ENCODE results near the gene COX6A2. TPM values are rescaled to one million over a fixed set of nuclear protein-coding genes. Genes with fewer than 3 reads are reported as not detected.

COX6A2 gene
- total and polyA plus RNA-seq, 2 donors (not counting 1 experiment from before 2014, with no cell fraction given), result not detected

DNA sequence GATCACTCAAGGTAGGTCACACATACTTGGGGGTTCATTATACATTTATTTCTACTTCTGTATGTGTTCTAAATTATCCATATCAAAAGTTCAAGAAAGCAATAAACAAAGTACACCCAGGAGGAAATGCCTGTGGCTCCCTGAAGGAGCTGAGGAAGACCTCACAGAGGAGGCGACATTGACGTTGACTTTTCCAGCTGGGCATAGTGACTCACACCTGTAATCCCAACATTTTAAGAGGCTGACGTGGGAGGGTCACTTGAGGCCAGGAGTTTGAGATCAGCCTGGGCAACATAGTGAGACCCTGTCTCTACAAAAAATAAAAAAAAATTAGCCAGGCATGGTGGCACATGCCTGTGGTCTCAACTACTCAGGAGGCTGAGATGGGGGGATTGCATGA is 18.7 kb downstream of the COX6A2 start:
- Histone ChIP-seq H3K36me3 (ENCODE audit: control insufficient read depth, insufficient read depth, low read length) (no peaks in the 10 kb centered on the region), H3K9me3 (ENCODE audit: control insufficient read depth, insufficient read depth, low read depth, low read length) (no peaks in the 10 kb centered on the region), H3K9ac (ENCODE audit: insufficient read depth, low read length) (no peak overlapping the region), H3K4me2 (ENCODE audit: extremely low read depth, insufficient read depth, low read length) (no peak overlapping the region), H3K27me3 (ENCODE audit: control insufficient read depth, insufficient read depth, low read length) (no peaks in the 10 kb centered on the region), H2AFZ (ENCODE audit: low read length) (no peak overlapping the region), H3K79me2 (ENCODE audit: control insufficient read depth, insufficient read depth, low read length) (no peaks in the 10 kb centered on the region), H3K27ac (ENCODE audit: insufficient read depth, low read length) (no peak overlapping the region), H3K4me3 (replicated peaks in 1 of 4; ENCODE audit: control extremely low read depth in 1 of 4, insufficient read depth in 1 of 4, low read depth in 3 of 4, low read length in 4 of 4) (no peak overlapping the region), H3K4me1 (ENCODE audit: control insufficient read depth, extremely low read depth, insufficient read depth, low read length) (no peaks in the 10 kb centered on the region), H4K20me1 (ENCODE audit: control insufficient read depth, extremely low read depth, insufficient read depth, low read length) (no peaks in the 10 kb centered on the region)
- no peak for TF ChIP-seq EZH2 (IDR thresholded peaks at IDR 0.05; ENCODE audit: low read length, missing control alignments)
- TF ChIP-seq, protein P1, sequence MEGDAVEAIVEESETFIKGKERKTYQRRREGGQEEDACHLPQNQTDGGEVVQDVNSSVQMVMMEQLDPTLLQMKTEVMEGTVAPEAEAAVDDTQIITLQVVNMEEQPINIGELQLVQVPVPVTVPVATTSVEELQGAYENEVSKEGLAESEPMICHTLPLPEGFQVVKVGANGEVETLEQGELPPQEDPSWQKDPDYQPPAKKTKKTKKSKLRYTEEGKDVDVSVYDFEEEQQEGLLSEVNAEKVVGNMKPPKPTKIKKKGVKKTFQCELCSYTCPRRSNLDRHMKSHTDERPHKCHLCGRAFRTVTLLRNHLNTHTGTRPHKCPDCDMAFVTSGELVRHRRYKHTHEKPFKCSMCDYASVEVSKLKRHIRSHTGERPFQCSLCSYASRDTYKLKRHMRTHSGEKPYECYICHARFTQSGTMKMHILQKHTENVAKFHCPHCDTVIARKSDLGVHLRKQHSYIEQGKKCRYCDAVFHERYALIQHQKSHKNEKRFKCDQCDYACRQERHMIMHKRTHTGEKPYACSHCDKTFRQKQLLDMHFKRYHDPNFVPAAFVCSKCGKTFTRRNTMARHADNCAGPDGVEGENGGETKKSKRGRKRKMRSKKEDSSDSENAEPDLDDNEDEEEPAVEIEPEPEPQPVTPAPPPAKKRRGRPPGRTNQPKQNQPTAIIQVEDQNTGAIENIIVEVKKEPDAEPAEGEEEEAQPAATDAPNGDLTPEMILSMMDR (conservative IDR thresholded peaks at IDR 0.05 in 1 of 2, IDR thresholded peaks at IDR 0.05 in 1 of 2; ENCODE audit: low read depth in 1 of 2, low read length in 2 of 2), result no peak
- peak; percentile 2 to 35 for DNase-seq (ENCODE audit: low read depth in 2 of 2)

DNA sequence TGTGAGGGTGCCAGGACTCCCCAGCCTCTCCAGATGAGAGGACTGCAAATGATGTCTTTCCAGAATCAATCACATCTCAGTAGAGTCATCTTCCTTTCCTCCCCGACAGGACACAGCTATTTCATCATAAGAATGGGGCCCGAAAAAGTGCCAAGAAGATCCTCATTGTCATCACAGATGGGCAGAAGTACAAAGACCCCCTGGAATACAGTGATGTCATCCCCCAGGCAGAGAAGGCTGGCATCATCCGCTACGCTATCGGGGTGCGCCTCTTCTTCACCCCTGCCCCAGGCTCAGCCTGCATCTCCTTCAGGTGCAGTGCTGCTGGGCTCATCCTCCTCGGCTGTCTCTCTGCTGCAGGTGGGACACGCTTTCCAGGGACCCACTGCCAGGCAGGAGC is 20.8 kb downstream of the COX6A2 start:
- H2AFZ ChIP-seq (ENCODE audit: low read length), result no peak overlapping the region
- no peaks in the 10 kb centered on the region for H4K20me1 ChIP-seq (ENCODE audit: control insufficient read depth, extremely low read depth, insufficient read depth, low read length)
- no peaks in the 10 kb centered on the region for H3K9me3 ChIP-seq (ENCODE audit: control insufficient read depth, insufficient read depth, low read depth, low read length)
- no peak overlapping the region for H3K27ac ChIP-seq (ENCODE audit: insufficient read depth, low read length)
- no peaks in the 10 kb centered on the region for H3K27me3 ChIP-seq (ENCODE audit: control insufficient read depth, insufficient read depth, low read length)
- TF ChIP-seq, protein P1 (conservative IDR thresholded peaks at IDR 0.05 in 1 of 2, IDR thresholded peaks at IDR 0.05 in 1 of 2; ENCODE audit: low read depth in 1 of 2, low read length in 2 of 2), result no peak
- no peak for TF ChIP-seq EZH2 (IDR thresholded peaks at IDR 0.05; ENCODE audit: low read length, missing control alignments)
- H3K36me3 ChIP-seq (ENCODE audit: control insufficient read depth, insufficient read depth, low read length), result no peaks in the 10 kb centered on the region
- H3K4me3 ChIP-seq (replicated peaks in 1 of 4; ENCODE audit: control extremely low read depth in 1 of 4, insufficient read depth in 1 of 4, low read depth in 3 of 4, low read length in 4 of 4), result no peak overlapping the region
- no peaks in the 10 kb centered on the region for H3K79me2 ChIP-seq (ENCODE audit: control insufficient read depth, insufficient read depth, low read length)
- no peaks in the 10 kb centered on the region for H3K4me1 ChIP-seq (ENCODE audit: control insufficient read depth, extremely low read depth, insufficient read depth, low read length)
- DNase-seq (ENCODE audit: low read depth in 2 of 2), result no peak
- H3K4me2 ChIP-seq (ENCODE audit: extremely low read depth, insufficient read depth, low read length), result no peak overlapping the region
- no peak overlapping the region for H3K9ac ChIP-seq (ENCODE audit: insufficient read depth, low read length)

DNA sequence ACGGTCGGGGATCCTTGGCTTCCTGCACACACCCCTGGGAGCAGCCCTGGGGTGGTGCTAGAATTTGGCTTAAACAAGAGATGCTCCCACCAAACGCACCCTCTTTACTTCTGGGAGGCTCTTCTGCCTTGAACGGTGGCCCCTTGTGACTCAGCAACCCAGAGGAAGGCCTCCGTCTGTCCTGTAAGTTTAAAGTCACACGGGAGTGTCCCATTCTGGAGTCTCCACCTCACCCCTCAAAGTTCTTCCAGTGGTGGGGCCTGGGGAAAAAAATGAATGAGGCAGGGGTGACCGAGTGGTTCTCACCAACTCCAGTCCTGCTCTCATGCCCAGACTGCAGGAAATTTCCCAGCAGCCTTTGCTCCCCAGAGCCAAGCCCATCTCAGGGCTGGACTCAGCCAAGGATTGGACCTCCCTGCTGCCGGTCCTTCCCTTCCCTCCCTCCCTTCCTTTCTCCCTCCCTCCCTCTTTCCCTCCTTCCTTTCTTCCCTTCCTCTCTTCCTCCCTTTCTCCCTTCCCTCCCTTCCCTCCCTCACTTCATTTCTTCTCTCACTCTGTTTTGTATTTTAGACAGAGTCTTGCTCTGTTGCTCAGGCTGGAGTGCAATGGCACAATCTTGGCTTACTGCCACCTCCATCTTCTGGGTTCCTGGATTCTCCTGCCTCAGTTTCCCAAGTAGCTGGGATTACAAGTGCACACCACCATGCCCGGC is 23.7 kb downstream of the COX6A2 start:
- H3K9ac ChIP-seq (ENCODE audit: insufficient read depth, low read length), result no peak overlapping the region
- H4K20me1 ChIP-seq (ENCODE audit: control insufficient read depth, extremely low read depth, insufficient read depth, low read length), result no peaks in the 10 kb centered on the region
- no peak for TF ChIP-seq EZH2 (IDR thresholded peaks at IDR 0.05; ENCODE audit: low read length, missing control alignments)
- TF ChIP-seq, protein P1 (conservative IDR thresholded peaks at IDR 0.05 in 1 of 2, IDR thresholded peaks at IDR 0.05 in 1 of 2; ENCODE audit: low read depth in 1 of 2, low read length in 2 of 2), result no peak
- no peak overlapping the region for H3K4me2 ChIP-seq (ENCODE audit: extremely low read depth, insufficient read depth, low read length)
- H3K27ac ChIP-seq (ENCODE audit: insufficient read depth, low read length), result no peak overlapping the region
- no peaks in the 10 kb centered on the region for H3K79me2 ChIP-seq (ENCODE audit: control insufficient read depth, insufficient read depth, low read length)
- no peaks in the 10 kb centered on the region for H3K36me3 ChIP-seq (ENCODE audit: control insufficient read depth, insufficient read depth, low read length)
- H2AFZ ChIP-seq (ENCODE audit: low read length), result no peak overlapping the region
- peak in 1 of 2 donors; percentile 4 for DNase-seq (ENCODE audit: low read depth in 2 of 2)
- H3K9me3 ChIP-seq (ENCODE audit: control insufficient read depth, insufficient read depth, low read depth, low read length), result no peaks in the 10 kb centered on the region
- H3K4me3 ChIP-seq (replicated peaks in 1 of 4; ENCODE audit: control extremely low read depth in 1 of 4, insufficient read depth in 1 of 4, low read depth in 3 of 4, low read length in 4 of 4), result peak overlapping the region in 1 of 4 experiments; percentile 17
- no peaks in the 10 kb centered on the region for H3K27me3 ChIP-seq (ENCODE audit: control insufficient read depth, insufficient read depth, low read length)
- H3K4me1 ChIP-seq (ENCODE audit: control insufficient read depth, extremely low read depth, insufficient read depth, low read length), result no peaks in the 10 kb centered on the region

All from fibroblast of lung (primary cell).